ENCODE measurements around the gene PDE4C. TPM values are rescaled to one million over a fixed set of nuclear protein-coding genes. Genes with fewer than 3 reads are reported as not detected.

PDE4C gene
- total RNA-seq, 2 donors from 2014 or later, result 0.27 to 1.6 TPM

GRCh38 chr19:18270326-18270725, 44.1 kb upstream of the PDE4C start:
- WGBS, result 91% methylated on average over 9 of the region's 9 CpGs
- H3K9me3 ChIP-seq, result no peaks in the 10 kb centered on the region
- TF ChIP-seq POLR2AphosphoS5 (IDR thresholded peaks at IDR 0.05) (no peak), POLR2A (IDR thresholded peaks at IDR 0.05) (no peak), CTCF (IDR thresholded peaks at IDR 0.05) (no peak)
- peaks cover 7 to 10% of the 10 kb centered on the region in 2 donors for H3K36me3 ChIP-seq
- H3K27me3 ChIP-seq (replicated peaks; ENCODE audit: insufficient read depth), result no peaks in the 10 kb centered on the region
- DNase-seq (ENCODE audit: low spot score), result no peak
- H3K4me3 ChIP-seq, result no peak overlapping the region
- H3K4me1 ChIP-seq (replicated peaks), result peaks cover 9% of the 10 kb centered on the region
- no peak overlapping the region for H3K27ac ChIP-seq
- intact Hi-C loops (cut with DNase I), result no loop called here

GRCh38 chr19:18269070-18269723, 43.0 kb upstream of the PDE4C start:
- no peak overlapping the region for H3K27ac ChIP-seq
- H3K36me3 ChIP-seq, result peaks cover 7 to 10% of the 10 kb centered on the region in 2 donors
- TF ChIP-seq CTCF (IDR thresholded peaks at IDR 0.05) (no peak), POLR2A (IDR thresholded peaks at IDR 0.05) (no peak), POLR2AphosphoS5 (IDR thresholded peaks at IDR 0.05) (no peak)
- WGBS, result 87% methylated on average over 2 of the region's 2 CpGs
- H3K27me3 ChIP-seq (replicated peaks; ENCODE audit: insufficient read depth), result no peaks in the 10 kb centered on the region
- intact Hi-C loops (cut with DNase I), result no loop called here
- H3K9me3 ChIP-seq, result no peaks in the 10 kb centered on the region
- H3K4me3 ChIP-seq, result no peak overlapping the region
- no peak for DNase-seq (ENCODE audit: low spot score)
- no peaks in the 10 kb centered on the region for H3K4me1 ChIP-seq (replicated peaks)

DNA sequence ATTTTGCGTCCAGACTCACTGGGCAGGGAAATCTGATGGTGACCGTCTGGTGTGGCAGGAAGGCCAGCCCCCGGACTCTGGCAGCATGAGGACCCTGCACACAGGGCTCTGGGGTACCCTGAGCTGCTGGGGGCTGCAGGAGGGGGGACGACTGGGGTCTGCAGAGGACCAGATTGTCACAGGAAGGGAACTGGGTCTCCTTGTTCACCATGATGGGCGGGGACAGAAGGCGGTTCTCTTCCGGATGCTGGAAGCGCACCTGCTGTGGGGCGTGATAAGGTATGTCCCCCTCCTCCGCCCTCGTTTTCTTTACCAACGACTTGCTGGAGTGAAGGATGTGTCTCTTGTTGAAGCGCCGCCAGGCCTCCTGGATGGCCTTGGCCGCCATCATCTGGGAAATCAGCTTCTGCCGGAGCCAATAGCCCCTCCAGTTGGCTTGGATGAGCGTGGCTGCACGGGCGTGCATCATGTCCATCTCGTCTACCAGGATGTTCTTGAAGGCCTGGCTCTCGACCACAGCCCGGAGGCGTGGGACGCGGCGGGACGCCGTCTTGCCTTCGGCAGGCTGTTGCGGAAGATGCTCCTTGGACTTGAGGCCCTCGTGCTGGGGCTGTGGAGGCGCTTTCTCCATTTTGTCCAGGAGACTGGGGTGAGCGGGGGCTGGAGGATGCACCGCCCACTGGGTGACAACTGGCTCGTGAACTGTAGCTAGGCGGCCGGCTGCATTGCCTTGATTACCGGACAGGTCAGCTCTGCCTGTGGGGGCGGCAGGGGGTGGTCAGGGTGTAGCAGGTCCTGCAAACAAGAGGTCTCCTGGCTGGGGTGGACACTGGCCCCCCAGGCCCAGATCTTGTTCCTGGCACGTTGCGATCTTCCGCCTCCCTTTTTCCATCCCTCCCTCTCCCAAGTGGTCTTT, 40.8 kb upstream of the PDE4C start:
- no peak for DNase-seq (ENCODE audit: low spot score)

DNA sequence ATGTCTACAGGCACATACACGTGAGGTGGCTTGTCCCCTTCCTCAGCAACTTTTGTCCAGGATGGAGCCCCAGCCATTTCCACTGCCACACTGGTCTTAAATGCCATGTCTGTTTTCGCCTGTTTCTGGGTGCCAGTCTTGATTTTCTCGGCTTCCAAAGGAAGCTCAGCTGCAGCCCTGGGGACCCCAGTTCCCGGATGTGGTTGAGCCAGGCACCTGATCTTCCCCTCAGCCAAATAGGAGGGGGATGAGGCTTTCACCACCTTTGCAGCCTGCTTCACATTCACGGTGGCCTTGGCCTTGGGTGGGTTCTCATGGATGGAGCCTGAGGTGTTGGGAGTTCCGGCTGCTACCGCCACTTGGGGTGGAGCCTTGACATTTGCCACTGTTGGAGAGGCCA, 39.3 kb upstream of the PDE4C start:
- Histone ChIP-seq H3K36me3 (peaks cover 7 to 10% of the 10 kb centered on the region in 2 donors), H3K27ac (no peak overlapping the region), H3K4me3 (no peak overlapping the region), H3K9me3 (no peaks in the 10 kb centered on the region), H3K27me3 (replicated peaks; ENCODE audit: insufficient read depth) (no peaks in the 10 kb centered on the region), H3K4me1 (replicated peaks) (no peaks in the 10 kb centered on the region)
- 91% methylated on average over 7 of the region's 7 CpGs for WGBS
- DNase-seq (ENCODE audit: low spot score), result no peak
- intact Hi-C loops (cut with DNase I), result no loop called here
- no peak for TF ChIP-seq CTCF (IDR thresholded peaks at IDR 0.05)
- TF ChIP-seq POLR2A (IDR thresholded peaks at IDR 0.05), result no peak

More for the DNA sequence above, 40.8 kb upstream of the PDE4C start:
- Histone ChIP-seq H3K4me1 (replicated peaks) (no peaks in the 10 kb centered on the region), H3K36me3 (peaks cover 7 to 10% of the 10 kb centered on the region in 2 donors), H3K4me3 (no peak overlapping the region), H3K27me3 (replicated peaks; ENCODE audit: insufficient read depth) (no peaks in the 10 kb centered on the region), H3K27ac (no peak overlapping the region), H3K9me3 (no peaks in the 10 kb centered on the region)
- 82% methylated on average over 29 of the region's 42 CpGs for WGBS
- intact Hi-C loops (cut with DNase I), result no loop called here
- TF ChIP-seq POLR2A (IDR thresholded peaks at IDR 0.05) (no peak), POLR2AphosphoS5 (IDR thresholded peaks at IDR 0.05) (no peak), CTCF (IDR thresholded peaks at IDR 0.05) (no peak)

Measured in prostate gland (tissue), 2 donors.